Measurements from ENCODE around the gene ZNF652.

DNA sequence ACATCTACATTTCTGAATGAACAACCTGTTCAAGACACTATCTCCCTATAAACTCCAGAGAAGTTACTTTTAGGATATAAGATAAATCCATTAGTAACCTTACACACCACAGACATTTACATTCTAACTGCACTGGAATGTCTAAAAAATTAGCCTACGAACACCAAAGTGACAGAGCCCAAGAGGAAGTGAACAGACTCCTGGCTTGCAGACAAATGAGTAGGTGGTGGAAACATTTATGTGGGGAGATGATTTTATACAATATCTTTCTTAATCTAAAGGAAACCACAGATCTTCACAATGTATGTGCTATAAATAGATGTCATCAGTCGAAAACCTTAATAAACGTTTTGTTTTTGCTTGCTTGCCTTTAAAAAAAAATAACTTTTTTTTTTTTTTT, 18.8 kb downstream of the ZNF652 start:
- TF ChIP-seq CTCF (conservative IDR thresholded peaks at IDR 0.05; ENCODE audit: low read depth, low read length) = no peak
- TF ChIP-seq RAD21 (IDR thresholded peaks at IDR 0.05; ENCODE audit: low read length) = no peak
- TF ChIP-seq RFX5 (IDR thresholded peaks at IDR 0.05; ENCODE audit: low read depth, low read length) = no peak
- TF ChIP-seq FOS (IDR thresholded peaks at IDR 0.05; ENCODE audit: low read depth, low read length) = no peak
- no peak for TF ChIP-seq SMC3 (IDR thresholded peaks at IDR 0.05; ENCODE audit: low read depth, low read length)
- no peak for TF ChIP-seq RCOR1 (IDR thresholded peaks at IDR 0.05; ENCODE audit: insufficient replicate concordance, low read length)
- TF ChIP-seq NFE2L2 (IDR thresholded peaks at IDR 0.05; ENCODE audit: low read depth, low read length) = no peak
- TF ChIP-seq MAFK (IDR thresholded peaks at IDR 0.05; ENCODE audit: low read depth, low read length) = no peak
- no peak for TF ChIP-seq MXI1 (IDR thresholded peaks at IDR 0.05; ENCODE audit: borderline replicate concordance, low read depth, low read length)
- no peak for TF ChIP-seq POLR2A (IDR thresholded peaks at IDR 0.05; ENCODE audit: low read depth, low read length)
- TF ChIP-seq BHLHE40 (IDR thresholded peaks at IDR 0.05; ENCODE audit: low read depth, low read length) = no peak
- no peak for TF ChIP-seq CEBPB (IDR thresholded peaks at IDR 0.05; ENCODE audit: low read depth, low read length)
- TF ChIP-seq, protein P1, sequence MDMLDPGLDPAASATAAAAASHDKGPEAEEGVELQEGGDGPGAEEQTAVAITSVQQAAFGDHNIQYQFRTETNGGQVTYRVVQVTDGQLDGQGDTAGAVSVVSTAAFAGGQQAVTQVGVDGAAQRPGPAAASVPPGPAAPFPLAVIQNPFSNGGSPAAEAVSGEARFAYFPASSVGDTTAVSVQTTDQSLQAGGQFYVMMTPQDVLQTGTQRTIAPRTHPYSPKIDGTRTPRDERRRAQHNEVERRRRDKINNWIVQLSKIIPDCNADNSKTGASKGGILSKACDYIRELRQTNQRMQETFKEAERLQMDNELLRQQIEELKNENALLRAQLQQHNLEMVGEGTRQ (IDR thresholded peaks at IDR 0.05; ENCODE audit: low read depth, low read length) = no peak

Measured in IMR-90 (cell line).